ENCODE results near the gene KIF14. TPM values are rescaled to one million over a fixed set of nuclear protein-coding genes. Genes with fewer than 3 reads are reported as not detected.

The KIF14 gene
- total and polyA plus RNA-seq, 2 of the 13 experiments (the other 11 are each of a cell fraction or from before 2014, with no cell fraction given) = 3.3 to 11.2 TPM

DNA sequence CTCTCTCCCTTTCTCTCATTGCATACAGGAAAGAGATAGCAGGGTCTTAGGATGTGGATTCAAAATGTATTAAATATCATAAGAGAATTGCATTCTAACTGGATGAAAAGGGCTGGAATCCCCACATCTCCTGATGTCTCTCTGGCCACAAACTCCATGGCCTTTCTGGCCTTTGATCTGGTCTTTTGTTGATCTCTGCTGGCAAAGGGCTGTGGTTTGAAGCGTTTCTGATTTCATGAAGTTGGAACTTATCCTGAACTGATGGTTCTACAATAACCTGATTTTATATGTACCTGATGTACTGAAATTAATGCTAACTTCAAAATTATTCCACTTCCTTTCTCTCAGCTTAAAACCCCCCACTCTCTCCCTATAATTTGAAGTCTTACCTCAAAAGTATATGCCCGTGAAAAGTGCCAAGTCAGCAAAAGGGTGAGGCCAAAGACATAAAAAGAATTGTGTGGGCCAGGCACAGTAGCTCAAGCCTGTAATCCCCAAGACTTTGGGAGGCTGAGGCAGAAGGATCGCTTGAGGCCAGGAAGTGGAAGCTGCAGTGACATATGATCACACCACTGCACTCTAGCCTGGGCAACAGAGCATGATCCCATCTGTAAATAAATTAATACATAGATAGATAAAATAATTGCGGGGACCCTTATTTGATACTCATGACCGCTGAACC, 6.4 kb upstream of the KIF14 start:
- H3K27ac ChIP-seq (ENCODE audit: extremely low read length, insufficient read depth, low read length) = no peak overlapping the region
- no peak overlapping the region for H3K4me3 ChIP-seq (replicated peaks in 1 of 3; ENCODE audit: insufficient read depth in 1 of 3, low read depth in 2 of 3, low read length in 3 of 3)
- POLR2A ChIA-PET = no interaction called here
- no peaks in the 10 kb centered on the region for H3K36me3 ChIP-seq (replicated peaks in 1 of 2; ENCODE audit: control insufficient read depth in 1 of 2, insufficient read depth in 2 of 2, low read length in 2 of 2)
- no TSS peak for BruUV-seq (replicated peaks)
- no peaks in the 10 kb centered on the region for H3K79me2 ChIP-seq (ENCODE audit: insufficient read depth, low read length)
- H3K9me3 ChIP-seq (ENCODE audit: low read length) = no peaks in the 10 kb centered on the region
- H3K27me3 ChIP-seq (ENCODE audit: control insufficient read depth in 1 of 2, insufficient read depth in 2 of 2, low read length in 2 of 2) = no peaks in the 10 kb centered on the region
- intact Hi-C loops (cut with micrococcal nuclease; ENCODE audit: unreplicated experiment) (no loop called here), in situ Hi-C loops (cut with HindIII; ENCODE audit: extremely low pct_ligation_motif_present, low pct_unique_long_range_greater_than_20kb) (no loop called here)
- WGBS (ENCODE audit: low lambda C conversion rate) = 37% methylated on average over 5 of the region's 5 CpGs
- H2AFZ ChIP-seq (ENCODE audit: low read length) = no peak overlapping the region
- no peak for DNase-seq (ENCODE audit: low spot score)
- peak overlapping the region; percentile 32; the same call in 1 of the 2 replicates for H3K4me2 ChIP-seq (ENCODE audit: low read depth, low read length)
- no peaks in the 10 kb centered on the region for H4K20me1 ChIP-seq (ENCODE audit: insufficient read depth, low read length)
- TF ChIP-seq MAFG (CRISPR knock-in tag; IDR thresholded peaks at IDR 0.05) = peak; percentile 77; the same call in 1 of the 2 replicates
- TF ChIP-seq POLR2AphosphoS5 (IDR thresholded peaks at IDR 0.05; ENCODE audit: low read depth, low read length) = no peak
- TF ChIP-seq SP140L (CRISPR knock-in tag; IDR thresholded peaks at IDR 0.05; ENCODE audit: borderline replicate concordance) = no peak
- no peak for TF ChIP-seq ZNF33B (CRISPR knock-in tag; IDR thresholded peaks at IDR 0.05)
- peak; percentile 69 for TF ChIP-seq ZNF121 (CRISPR knock-in tag; IDR thresholded peaks at IDR 0.05)
- TF ChIP-seq GPN1 (CRISPR knock-in tag; IDR thresholded peaks at IDR 0.05; ENCODE audit: borderline replicate concordance) = no peak
- TF ChIP-seq ZNF383 (CRISPR knock-in tag; IDR thresholded peaks at IDR 0.05; ENCODE audit: borderline replicate concordance) = no peak
- TF ChIP-seq HMG20A (CRISPR knock-in tag; IDR thresholded peaks at IDR 0.05; ENCODE audit: borderline replicate concordance) = no peak
- TF ChIP-seq, protein P1, sequence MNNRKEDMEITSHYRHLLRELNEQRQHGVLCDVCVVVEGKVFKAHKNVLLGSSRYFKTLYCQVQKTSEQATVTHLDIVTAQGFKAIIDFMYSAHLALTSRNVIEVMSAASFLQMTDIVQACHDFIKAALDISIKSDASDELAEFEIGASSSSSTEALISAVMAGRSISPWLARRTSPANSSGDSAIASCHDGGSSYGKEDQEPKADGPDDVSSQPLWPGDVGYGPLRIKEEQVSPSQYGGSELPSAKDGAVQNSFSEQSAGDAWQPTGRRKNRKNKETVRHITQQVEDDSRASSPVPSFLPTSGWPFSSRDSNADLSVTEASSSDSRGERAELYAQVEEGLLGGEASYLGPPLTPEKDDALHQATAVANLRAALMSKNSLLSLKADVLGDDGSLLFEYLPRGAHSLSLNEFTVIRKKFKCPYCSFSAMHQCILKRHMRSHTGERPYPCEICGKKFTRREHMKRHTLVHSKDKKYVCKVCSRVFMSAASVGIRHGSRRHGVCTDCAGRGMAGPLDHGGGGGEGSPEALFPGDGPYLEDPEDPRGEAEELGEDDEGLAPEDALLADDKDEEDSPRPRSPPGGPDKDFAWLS (CRISPR knock-in tag; IDR thresholded peaks at IDR 0.05; ENCODE audit: borderline replicate concordance) = no peak
- TF ChIP-seq MAFF (IDR thresholded peaks at IDR 0.05; ENCODE audit: low read depth, low read length) = peak; percentile 99
- TF ChIP-seq FOXJ3 (CRISPR knock-in tag; IDR thresholded peaks at IDR 0.05; ENCODE audit: borderline replicate concordance) = no peak
- TF ChIP-seq SP1 (IDR thresholded peaks at IDR 0.05) = no peak
- TF ChIP-seq SP1 (CRISPR knock-in tag; IDR thresholded peaks at IDR 0.05) = no peak
- TF ChIP-seq MAFK (conservative IDR thresholded peaks at IDR 0.05 in 1 of 2, IDR thresholded peaks at IDR 0.05 in 1 of 2; ENCODE audit: low read length in 2 of 2) = peak; percentile 99 to 100
- TF ChIP-seq NR2F1 (CRISPR knock-in tag; IDR thresholded peaks at IDR 0.05) = no peak
- no peak for TF ChIP-seq ZNF468 (CRISPR knock-in tag; IDR thresholded peaks at IDR 0.05)
- no peak for TF ChIP-seq ZIK1 (CRISPR knock-in tag; IDR thresholded peaks at IDR 0.05; ENCODE audit: borderline replicate concordance, low read depth)
- TF ChIP-seq ARNT2 (CRISPR knock-in tag; IDR thresholded peaks at IDR 0.05; ENCODE audit: low read depth) = no peak
- TF ChIP-seq TMF1 (CRISPR knock-in tag; IDR thresholded peaks at IDR 0.05; ENCODE audit: low read depth) = no peak
- no peak for TF ChIP-seq THYN1 (CRISPR knock-in tag; IDR thresholded peaks at IDR 0.05; ENCODE audit: borderline replicate concordance, low read depth)
- TF ChIP-seq ATM (IDR thresholded peaks at IDR 0.05; ENCODE audit: borderline replicate concordance) = no peak
- TF ChIP-seq SMARCE1 (IDR thresholded peaks at IDR 0.05; ENCODE audit: borderline replicate concordance) = no peak
- TF ChIP-seq NR2F2 (IDR thresholded peaks at IDR 0.05; ENCODE audit: borderline replicate concordance, low read depth) = no peak
- CTCF ChIA-PET (ENCODE audit: low intra/inter-chr PET ratio, low total read pairs) = no interaction called here
- ATAC-seq = peak; percentile 54; the same call in 2 of the 3 replicates
- H3K9ac ChIP-seq (ENCODE audit: insufficient read depth, low read depth, low read length) = no peak overlapping the region
- peaks cover 30% of the 10 kb centered on the region for H3K4me1 ChIP-seq (ENCODE audit: insufficient read depth, low read length)
- FAIRE-seq = no peak
